Activated naive CD4-positive, alpha-beta T cell treated with anti-CD3 and anti-CD28 coated beads for 36 hours (primary cell): ENCODE results near the gene FRAS1. TPM values are rescaled to one million over a fixed set of nuclear protein-coding genes. Genes with fewer than 3 reads are reported as not detected.

Experiments
- total RNA-seq, 2 experiments: library from RNA; stranded (reverse); gene quantifications; one replicate each; pipeline ENCODE4 v1.2.3, GENCODE V29; 2021

Gene FRAS1
- total RNA-seq, 2 experiments from 2014 or later: not detected

Other genes starting within 250 kb of the FRAS1 start
- 100 to 1,000 TPM; 108 TPM for gene CNOT6L, start 238.0 kb upstream of the FRAS1 start, total RNA-seq
- gene MRPL1, start 194.5 kb upstream of the FRAS1 start, total RNA-seq: 10 to 100 TPM; 37.5 to 39.8 TPM